ENCODE results near the gene NTRK3.
A peak's percentile ranks its signal among the peaks of the same experiment; 100 is the strongest.

NTRK3 gene

DNA sequence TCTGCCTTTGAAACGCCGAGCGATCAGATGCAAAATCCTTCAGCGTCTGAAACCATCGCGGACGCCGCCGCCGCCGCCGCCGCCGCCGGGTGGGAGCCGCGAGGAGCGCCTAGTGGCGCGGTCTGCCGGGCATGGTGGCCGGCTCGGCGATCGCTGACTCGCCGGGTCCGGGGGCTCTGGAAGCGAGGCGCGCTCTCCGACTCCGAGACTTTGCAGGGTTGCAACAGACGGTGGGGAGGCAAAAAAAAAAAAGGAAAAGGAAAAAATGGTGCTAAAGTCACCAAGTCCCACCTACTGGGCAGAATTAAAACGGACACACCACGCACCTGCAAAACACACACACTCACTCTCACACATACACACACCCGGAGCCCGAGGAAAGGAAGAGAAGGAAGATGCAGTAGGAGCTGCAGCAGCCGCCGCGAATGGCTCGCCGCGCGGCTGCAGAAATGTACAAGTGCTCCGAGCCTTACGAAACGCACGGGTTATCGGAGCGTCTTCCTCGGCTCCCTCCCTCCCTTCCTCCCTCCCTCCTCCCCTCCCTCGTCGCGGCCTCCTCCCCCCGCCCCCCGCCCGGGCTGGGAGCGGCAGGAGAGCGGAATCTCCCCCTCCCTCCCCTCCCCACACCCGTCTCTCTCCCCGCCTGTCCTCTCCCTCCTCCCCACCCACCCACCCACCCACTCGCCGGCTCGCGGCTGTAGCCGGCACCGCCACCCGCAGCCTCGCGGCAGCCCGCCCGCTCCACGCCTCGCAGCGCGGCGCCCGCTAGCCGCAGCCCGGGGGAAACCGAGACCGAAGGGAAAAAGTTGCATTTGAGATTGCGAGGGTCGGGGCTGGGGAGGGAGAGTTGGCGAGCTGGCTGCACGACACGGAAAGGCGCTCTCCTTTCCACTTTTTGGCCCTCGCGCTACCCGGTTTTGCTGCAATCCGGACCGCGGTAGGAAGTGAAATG, at the start of gene NTRK3:
TSS of gene NTRK3 (minus strand) at position 461 of the 952 bp plus-strand sequence. CDS start 586 bp downstream, outside the sequence.
- no peak for DNase-seq (ENCODE audit: low spot score)

DNA sequence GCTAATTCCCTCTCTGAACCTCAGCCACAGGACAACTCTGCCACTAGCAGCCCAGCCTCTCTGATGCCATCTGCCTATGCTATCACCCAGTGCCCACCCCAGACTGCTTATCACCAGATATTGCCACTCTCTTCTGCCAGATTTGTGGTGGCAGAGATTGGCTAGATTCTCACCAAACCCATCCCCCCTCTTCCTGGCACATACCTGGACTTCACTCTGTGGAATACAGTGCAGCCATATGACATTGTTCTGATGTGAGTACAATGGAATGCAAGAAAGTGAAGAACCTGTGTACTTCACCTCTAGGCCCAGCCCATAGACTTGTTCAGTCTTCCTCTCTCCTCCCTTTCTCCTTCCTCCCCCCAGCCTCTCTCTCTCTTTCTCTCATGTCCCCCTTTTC, 46.9 kb upstream of the NTRK3 start:
- no peak for DNase-seq (ENCODE audit: low spot score)

DNA sequence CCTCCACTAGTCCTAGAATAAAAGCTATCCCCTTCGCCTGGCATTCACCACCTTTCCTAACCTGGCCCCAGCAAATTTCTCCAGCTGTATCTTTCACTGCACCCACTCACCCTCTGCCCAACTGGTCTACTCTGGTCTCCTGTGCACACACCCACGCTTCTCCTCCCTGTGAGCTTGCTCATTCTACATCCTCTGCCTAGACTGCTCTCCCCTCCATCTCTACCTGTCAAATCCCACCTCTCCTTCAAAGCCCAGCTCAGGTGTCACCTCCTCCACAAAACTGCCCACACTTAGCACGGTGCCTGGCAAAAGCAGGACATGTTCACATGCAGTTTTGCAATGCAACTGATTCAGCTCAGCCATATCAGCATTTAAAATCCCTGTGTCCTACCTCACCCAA, 45.8 kb upstream of the NTRK3 start:
- DNase-seq (ENCODE audit: low spot score): no peak

DNA sequence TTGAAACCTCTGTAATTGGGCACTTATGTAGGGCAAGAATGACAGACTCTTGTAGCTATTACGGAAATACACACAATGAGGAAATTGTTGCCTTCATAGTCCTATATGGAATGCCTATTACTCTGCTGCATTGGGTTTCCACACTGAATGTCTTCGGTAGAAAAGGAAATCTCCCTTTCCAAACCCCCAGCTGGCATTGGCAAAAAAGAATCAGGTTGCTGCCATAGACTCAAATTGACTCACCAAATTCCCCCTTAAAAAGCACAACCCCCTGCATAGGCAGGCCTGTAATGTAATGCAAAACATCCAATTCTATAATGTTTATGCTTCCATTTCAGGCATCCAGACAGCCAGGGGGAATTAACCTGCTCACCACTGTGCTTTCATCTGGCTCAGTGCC, 44.8 kb upstream of the NTRK3 start:
- DNase-seq (ENCODE audit: low spot score): no peak

DNA sequence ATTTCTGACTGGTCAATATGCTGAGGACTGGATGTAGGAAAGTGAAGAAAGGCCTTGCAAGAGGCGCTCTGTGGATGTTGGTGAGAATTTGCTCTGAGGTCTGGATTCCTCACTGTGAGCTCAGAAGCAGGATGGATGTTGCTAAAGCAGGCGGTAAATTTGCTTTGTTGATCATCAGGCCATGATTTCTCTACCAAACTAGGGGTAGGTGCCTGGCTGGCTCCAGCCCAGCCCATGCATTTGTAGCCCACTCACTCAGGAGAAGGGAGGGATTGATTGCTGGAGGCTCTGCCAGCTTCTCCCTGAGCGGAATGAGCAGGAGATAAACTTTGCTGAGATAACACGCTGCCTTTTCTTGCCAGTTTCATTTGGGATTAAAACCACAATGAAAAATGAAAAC, 44.3 kb upstream of the NTRK3 start:
- DNase-seq (ENCODE audit: low spot score): no peak

DNA sequence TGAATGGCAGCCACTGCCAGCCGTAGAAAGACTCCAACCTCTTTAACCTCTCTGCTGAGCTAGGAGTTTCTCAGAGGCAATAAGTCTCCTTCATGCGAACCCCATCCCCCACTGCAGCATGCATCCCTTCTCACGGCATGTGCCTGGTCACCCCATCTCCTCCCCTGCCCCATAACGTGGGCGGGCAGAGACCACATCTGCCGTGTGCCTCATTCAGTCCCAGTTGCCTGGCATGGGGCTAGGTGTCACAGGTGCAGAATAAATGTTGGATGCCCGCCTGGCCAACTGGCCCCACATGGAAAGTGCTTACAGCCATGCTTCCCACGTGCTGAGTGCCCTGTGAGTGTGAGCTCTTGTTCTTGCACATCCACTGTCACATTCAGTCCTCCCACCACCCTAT, 43.5 kb upstream of the NTRK3 start:
- DNase-seq (ENCODE audit: low spot score): no peak

DNA sequence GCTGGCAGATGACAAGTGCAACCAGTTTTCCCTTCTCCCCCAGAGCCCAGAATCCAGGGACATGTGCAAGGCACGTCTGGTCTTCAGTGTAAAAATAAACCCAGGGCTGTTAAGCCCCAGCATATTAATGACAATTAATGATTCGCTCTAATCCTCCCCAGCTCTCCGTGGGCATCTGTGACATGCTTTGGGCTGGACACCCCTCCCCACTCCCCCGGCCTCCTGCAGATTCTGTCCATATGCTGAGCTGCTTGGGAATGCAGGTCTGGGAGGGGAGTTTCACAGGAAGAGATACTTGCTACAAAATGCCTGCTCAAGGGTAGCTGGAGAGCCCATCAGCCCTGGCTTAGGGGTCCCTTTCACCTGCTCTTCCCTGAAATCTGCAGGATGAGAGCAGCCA, 43.0 kb upstream of the NTRK3 start:
- no peak for DNase-seq (ENCODE audit: low spot score)

DNA sequence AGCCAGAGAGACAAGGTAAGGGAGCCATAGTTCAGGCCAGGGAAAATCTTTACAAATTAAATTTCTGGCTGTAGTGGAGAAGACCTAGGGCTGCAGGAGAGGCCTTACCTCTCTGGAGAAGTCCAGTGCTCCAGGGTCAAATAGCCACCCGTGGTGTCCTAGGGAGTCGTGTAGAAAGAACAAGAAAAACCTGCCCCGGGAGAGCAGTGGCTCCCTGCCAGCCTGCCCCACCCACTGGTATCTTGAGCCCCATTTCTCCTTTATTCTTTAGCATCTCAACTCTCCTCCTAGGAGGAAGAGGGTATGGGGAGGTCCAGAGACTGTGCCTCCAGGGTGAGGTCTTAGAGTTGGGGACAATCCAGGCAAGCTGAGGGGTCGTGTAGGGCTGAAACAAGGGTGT, 32.1 kb upstream of the NTRK3 start:
- DNase-seq (ENCODE audit: low spot score): no peak

DNA sequence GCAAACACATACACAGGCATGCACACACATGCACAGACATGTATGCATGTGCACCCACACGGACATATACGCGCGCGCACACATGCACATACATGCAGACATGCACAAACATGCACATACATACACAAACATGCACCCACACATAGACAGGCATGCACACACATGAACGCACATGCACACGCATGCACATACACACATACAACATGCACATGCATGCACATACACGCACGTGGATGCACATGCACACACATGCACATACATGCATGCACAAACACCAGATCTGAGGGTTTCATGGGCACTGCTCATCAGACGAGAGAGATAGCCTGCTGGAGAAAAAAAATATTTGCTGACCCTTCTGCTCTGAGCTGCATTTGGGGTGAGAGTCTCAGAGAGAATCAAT, 31.7 kb upstream of the NTRK3 start:
- no peak for DNase-seq (ENCODE audit: low spot score)

DNA sequence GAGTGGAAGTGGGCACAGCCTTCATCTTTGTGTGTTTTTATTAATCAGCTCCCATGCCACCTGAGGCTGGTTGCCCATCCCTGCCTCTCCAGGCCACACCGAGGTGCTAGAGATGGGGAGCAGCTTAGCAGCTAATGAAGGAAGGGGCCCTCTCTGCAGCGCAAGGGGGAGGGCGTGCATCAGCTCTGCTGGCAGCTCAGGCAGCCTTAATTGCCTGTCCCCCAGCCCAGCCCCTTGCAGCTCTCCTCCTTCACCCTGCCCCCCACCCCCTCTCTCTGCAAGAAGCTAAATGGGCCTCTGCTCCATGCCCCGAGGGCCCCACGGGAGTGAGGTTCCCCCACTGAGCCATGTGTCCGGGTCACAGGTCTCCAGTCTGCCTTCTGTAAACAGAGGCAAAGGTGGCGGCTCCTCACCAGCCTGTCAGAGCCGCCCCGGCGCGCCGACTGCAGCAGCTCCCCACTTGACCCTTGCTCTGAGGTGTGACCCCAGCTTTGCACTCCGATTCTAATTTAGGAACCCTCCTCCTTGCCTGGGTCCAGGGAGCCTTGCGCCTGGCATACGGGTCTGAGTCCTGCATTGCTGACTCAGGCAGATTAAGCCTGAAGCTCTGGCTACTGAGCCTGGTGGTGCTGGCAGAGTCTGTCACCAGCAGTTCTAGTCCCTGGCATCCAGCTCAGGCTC, 27.9 kb upstream of the NTRK3 start:
- DNase-seq (ENCODE audit: low spot score): no peak

DNA sequence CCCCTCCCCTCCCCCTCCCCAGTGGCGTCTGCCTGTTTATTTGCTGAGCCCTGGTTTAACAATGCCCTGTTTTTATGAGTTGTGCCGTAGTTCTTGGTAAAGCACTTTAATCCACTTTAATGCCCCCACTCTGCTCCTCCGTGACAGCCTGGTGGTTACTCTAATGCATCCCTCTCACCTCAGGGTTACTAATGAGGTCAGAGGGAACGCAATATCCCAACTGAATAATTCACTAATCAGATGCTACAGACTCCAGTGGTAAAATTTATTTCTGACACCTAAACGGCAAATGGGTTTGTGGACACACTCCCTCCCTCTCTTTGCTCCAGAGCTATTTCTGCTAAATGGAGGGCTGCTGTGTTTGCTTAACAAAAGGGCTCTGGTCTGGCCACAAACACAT, 26.1 kb upstream of the NTRK3 start:
- no peak for DNase-seq (ENCODE audit: low spot score)

DNA sequence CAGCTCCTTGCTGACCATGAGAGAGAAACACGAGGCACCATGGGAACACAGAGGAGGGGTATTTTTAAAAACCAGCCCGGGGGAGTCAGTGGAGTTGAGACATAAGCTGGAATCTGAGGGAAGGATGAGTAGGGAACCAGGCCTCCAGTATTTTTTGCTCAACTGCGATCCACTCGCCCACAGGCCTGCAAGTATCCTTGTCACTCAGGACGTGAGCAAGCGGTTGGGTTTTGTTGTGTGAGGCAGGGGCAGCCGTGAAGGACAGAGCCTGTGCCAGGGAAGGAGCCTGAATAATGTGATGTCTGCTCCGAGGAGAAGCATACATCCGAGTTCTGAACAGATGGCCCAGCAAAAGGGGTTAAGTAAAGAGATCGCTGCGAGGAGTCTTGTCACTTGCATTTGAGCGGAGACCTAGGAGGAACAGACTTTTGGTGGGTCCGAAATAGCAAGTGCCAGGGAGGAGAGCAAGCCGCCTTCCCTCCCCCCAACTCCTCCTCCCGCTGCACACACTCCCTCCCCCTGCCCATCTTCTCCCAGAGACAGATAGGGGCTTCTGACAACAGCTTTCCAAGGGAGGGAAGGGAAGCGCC, 20.4 kb upstream of the NTRK3 start:
- no peak for DNase-seq (ENCODE audit: low spot score)

DNA sequence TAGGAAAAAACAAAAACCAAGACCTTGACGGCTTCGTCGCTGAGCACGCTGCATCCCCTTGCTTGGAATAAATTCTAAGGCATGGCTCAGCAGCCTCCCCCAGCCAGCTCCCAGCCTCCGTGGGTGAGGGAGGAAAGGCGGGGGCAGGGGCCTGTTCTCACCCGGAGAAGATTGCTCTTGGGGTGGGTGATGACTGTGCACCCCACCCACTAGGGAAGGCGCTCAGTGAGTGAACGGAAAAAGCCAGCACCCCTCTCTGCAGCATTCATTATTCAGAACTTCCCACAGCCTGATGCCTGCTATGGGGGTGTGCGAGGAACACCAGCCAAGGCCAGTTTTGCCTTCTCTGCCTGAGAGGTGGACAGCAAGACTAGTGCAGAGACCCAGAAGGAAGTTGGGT, 19.3 kb upstream of the NTRK3 start:
- DNase-seq (ENCODE audit: low spot score): no peak

DNA sequence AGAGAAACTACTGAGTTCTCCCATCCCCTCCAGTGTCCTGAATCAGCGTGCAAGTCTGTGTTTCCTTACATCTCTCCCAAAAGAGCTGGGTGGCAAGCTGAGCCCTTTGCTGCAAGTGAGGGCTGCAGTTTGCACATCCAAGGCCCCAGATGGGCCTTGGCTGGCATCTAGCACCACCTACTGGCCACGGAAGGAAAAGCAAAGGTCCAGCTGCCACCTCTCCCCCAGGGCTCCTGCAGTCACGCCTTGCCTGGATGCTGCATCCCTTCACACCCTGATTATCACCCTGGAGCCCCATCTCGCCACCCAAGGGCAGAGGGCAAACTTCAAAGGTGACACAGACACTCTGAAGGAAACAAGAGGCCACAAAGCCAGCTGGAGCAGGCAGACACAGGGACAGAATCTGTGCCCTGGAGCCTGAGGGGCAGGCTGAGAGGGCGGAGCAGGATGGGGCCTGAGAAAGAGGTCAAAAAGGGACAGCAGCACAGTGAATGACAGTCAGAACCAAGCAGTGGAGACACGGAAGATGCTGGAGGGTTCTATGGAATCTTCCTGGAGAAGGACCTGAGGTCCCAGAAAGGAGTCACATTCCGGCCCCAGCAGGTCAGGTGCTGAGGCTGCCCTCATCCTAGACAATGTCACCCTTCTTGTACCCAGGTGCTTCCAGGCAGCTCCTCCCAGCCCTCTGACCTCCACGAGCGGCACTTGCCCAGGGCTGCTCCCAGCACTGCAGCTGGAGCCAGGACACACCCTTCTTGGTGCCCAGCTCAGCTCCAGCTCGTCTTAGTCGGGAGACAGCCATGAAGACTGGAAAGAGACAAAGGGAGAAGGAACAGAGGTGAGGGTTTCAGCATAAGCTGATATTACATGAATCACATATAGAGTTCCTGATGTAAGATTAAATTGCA, 18.3 kb upstream of the NTRK3 start:
- DNase-seq (ENCODE audit: low spot score): peak; percentile 81

DNA sequence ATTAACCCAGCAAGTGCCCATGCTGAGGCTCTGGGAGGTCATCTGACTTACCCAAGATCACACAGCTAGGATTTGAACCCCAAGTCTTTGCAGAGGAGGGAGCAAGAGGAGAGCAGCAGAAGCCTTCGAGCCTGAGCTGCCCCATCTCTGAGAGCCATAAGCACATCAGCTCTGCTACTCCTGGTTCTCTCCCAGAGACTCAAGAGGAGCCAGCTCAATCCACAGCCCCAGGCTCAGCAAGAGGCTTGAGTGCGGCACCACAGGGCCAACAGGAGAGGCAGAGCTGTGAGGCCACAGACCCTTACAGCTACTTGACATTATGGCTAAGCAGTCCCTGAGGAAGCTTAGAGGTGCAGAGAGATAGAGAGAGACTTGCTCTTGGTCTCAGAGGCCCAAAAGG, 15.9 kb upstream of the NTRK3 start:
- no peak for DNase-seq (ENCODE audit: low spot score)

DNA sequence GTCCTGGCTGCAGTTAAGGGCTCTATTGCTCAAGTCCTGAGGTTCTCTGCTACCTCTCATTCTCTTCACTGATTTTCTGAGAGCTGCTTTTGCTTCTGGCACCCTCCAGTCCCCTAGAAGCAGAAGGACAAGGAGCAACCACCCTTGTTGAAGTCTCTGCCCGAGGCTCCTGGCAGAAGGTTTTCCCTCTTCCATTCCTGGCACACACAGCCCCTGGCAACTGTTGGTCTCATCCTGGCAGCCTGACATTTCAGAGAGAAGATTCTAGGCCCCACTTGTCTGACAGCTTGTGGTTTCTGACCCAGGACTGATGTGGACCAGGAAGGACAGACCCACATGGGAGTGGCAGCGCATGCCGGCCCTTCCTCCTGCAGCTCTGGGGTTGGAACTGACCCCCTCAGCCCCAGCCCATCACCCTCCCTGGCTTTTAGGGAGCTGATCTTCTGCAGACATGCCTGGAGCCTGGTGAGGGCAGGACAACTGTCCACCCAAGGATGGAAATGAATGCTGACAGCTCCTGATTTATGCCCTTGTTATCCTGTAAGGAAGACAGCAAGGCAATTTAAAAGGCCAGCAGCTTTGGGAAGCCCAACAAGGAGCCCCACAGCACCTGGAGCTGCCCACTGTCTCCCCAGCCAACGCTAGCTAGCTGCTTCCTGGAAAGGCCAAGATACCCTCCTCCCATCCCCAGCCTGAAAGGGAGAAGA, 13.0 kb upstream of the NTRK3 start:
- DNase-seq (ENCODE audit: low spot score): no peak

DNA sequence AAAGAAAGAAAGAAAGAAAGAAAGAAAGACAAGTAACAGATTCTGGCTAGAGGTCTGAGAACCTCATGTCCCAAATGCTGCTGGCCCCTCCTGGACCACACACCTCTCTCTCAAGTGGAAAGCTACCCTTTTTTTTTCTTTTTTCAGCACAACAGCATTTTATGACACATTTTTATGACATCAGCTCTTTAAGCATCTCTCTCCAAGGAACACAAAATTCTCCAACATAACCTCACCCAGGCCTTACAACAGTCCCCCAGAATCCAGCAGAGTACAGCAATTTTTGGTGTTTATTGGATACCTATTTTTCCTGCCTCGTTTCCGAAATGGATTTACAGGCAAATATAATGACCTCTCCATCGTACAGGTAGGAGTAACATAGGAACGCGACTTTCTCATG, 11.2 kb upstream of the NTRK3 start:
- DNase-seq (ENCODE audit: low spot score): no peak

DNA sequence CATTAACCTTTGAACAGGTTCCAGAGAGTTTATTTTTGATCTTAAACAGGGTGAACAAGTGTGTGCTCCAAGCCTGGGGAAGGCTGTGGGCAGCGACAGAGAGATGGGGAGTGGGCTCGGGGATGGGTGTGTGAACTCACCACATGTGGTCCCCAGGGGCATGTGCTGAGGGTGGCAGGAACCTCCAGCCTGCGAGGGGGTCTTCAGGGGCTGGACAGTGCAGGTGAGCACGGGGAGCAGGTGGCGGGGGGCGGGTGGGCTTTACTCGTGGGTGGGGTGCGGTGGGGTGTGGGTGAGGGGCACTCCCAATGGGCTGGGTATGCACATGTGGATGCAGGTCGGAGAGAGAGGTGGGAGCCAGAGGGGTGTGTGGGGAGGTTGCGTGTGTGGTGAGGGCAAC, 9.6 kb upstream of the NTRK3 start:
- no peak for DNase-seq (ENCODE audit: low spot score)

DNA sequence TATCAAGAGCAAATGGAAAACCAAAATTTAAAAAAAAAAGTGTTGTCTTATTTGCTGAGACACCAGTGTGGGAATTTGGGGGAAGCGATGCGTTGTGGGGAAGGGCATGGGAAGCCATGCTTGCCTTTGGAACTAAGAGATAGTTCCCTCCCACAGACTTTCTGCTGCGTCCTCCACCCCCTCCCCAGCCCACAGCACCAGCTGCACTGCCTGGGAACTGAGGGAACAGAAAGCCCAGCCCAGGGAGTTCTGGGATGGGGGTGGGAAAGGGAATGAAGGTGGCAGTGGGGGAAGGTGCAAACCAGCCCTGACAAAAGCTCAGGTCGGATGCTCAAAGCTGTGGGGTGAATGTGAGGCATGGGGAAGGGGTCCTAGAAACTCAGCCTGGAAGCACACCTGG, 8.1 kb upstream of the NTRK3 start:
- DNase-seq (ENCODE audit: low spot score): no peak

DNA sequence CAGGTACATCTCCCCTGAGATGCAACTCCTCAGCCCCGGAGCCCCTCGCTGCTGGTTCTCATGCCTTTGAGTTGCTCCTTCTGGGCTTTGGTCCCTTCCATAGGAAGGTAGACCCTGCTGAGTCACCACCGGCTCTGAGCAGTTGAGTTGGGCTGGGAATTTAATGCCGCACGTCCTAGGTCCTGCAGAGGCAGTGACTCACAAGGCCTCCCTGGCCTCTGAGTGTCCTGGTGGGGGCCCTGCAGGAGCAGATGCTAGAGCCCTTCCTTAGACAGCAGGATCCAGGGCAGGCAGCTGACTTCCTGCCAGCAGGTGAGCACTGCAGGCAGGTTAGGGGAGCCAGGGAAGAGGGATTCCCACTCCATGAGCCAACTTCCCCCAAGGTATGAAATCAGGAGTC, 5.5 kb upstream of the NTRK3 start:
- DNase-seq (ENCODE audit: low spot score): no peak

DNA sequence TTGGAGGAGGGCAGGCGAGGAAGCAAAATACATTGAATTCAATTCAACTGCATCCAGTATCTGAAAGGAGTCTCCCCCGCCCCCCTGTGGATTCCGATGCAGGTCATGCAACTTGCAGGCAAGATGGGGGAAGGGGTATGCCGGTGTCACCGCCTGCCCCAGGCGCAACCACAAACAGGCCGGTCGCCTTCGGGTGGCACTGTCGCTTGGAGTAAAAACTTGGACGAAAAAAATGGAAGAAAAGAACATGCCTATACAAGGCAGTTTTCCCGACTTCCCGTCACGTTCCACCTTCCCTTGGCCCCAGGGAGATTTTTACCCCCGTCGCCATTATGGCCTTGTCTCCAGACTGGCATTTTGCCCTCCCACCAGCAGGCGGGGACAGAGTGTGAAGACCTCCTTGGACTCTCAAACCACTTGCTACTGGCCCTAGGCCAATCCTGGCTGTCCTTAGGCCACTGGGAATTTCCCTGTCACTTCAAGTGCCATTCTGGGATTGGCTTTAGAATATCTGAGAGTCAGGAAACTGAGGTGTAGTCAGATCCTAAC, 1.6 kb upstream of the NTRK3 start:
- no peak for DNase-seq (ENCODE audit: low spot score)

Data from COLO829 (cell line).